Endometrial microvascular endothelial cells (primary cell): ENCODE results near the gene LMTK3. TPM values are rescaled to one million over a fixed set of nuclear protein-coding genes. Genes with fewer than 3 reads are reported as not detected.

ENCODE experiments used
- in situ Hi-C: cut with HindIII; loops from 2 replicates; pipeline ENCODE4 v1.10.0; 2017; ENCODE audit warnings: low sequenced_read_pairs, low pct_unique_long_range_greater_than_20kb; ENCODE audit errors: inconsistent ontology term
- total RNA-seq: library from RNA; depleted of rRNA; stranded (reverse); fragments of >200 nt; gene quantifications from one replicate; pipeline ENCODE4 v1.2.3, GENCODE V29; 2015; ENCODE audit errors: inconsistent ontology term

Gene LMTK3
- total RNA-seq, 1 donor from 2014 or later, result not detected

DNA sequence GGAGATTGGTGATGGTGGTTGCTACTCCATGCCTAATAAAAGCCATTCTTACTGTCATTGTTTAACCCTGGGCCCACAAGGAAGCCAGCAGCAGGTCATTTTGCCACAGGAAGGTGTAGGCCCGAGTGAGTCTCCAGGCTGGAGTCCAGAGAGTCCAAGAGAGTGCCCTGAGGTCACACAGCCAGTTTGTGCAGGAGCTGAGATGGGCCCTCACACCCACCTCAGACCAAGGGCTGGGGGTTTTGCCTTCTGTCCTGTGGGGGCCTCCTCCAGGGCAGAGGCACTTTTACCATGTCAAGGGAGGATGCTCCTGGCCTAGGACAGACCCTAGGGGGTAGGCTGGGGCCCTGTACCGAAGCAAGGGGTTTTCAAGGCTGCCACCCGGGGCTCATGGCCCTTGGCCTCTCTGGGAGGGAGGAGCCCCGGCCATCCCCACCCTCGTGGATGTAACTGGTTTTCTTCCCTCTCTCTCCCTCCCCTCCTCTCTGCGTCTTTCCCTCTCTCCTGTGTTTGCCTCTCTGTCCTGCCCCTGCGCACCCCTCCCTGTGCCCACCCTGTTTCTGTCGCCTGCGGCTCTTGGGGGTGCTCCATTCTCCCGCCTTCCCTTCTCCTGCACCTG is 34.5 kb downstream of the LMTK3 start:
- in situ Hi-C loops, result no loop called here

GRCh38 chr19:48476176-48476575 is 35.5 kb downstream of the LMTK3 start:
- in situ Hi-C loops, result no loop called here

DNA sequence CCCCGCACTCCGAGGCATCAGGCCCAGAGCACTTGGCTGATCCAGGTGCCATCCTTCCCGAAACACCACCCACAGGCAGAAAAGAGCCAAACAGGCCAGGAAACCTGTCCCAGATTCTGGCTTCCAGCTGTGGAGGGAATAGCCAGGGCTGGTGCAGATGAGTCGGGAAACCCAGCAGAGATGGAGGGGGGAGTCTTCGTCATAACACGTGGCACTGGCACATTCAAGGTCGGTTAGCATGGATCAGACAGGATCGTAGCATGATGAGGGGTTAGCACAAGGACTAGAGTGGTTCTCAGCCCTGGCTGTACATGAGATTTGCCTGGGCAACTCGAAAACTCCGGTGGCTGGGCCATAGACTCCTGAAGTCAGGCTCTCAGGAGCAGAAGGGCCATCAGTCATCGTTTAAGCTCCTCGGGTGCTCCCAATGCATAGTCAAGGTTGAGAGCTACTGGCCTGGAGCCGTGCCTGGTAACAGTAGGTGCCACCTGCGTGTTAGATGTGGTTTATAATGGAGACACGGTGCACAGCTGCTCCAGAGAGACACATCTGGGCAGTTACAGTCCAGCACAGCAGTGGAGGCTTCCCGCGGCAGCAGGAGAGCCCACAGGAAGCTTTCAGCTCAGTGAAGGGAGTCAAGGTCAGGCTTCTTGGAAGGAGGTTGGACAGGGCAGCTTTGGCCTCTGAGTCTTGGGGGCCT is 36.1 kb downstream of the LMTK3 start:
- in situ Hi-C loops, result no loop called here

DNA sequence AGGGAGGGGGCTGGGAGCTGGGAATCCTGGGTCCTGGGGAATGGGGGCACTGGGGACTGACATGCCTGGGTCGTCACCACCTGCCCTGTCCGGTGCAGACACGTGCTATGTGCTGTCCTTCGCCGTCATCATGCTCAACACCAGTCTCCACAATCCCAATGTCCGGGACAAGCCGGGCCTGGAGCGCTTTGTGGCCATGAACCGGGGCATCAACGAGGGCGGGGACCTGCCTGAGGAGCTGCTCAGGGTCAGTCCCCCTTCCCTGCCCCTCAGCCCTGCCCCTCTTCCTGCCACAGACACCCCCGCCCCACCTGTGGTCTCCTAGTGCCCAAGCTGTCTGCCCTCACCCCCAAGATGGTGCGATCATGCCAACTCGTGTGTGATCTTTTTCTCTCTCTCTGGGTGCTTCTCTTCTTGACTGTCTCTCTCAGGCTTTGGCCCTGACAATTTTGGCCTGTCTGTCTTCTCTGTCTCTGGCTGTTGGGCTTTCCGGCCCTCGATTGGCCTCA is 37.5 kb downstream of the LMTK3 start:
- in situ Hi-C loops, result loop anchor here (25.0 kb wide), 1 partner anchor 138 kb away; the partner anchor contains the start of genes FAM83E, RPL18, SPACA4 and SPHK2

- in situ Hi-C loops, result loop anchor here (25.0 kb wide), 1 partner anchor 139 kb away; the partner anchor contains the start of genes FAM83E, RPL18, SPACA4 and SPHK2
Measured at GRCh38 chr19:48473161-48473966, 38.3 kb downstream of the LMTK3 start.

DNA sequence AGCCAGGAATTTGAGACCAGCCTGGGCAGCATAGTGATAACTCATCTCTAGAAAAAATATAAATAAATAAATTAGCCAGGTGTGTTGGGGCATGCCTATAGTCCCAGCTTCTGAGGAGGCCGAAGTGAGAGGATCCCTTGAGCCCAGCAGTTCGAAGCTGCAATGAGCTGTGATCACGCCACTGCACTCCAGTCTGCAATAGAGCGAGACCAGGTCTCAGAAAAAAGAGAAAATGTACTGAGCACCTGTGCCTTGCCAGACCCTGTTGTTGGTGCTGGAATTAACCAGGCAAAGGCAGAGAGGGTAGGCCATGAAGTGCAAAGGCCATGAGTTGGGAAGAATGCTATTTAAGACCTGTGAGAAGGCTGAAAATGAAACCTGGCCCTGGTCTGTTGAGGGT is 39.8 kb downstream of the LMTK3 start:
- in situ Hi-C loops, result loop anchor here (25.0 kb wide), 1 partner anchor 140 kb away; the partner anchor contains the start of genes FAM83E, RPL18, SPACA4 and SPHK2

DNA sequence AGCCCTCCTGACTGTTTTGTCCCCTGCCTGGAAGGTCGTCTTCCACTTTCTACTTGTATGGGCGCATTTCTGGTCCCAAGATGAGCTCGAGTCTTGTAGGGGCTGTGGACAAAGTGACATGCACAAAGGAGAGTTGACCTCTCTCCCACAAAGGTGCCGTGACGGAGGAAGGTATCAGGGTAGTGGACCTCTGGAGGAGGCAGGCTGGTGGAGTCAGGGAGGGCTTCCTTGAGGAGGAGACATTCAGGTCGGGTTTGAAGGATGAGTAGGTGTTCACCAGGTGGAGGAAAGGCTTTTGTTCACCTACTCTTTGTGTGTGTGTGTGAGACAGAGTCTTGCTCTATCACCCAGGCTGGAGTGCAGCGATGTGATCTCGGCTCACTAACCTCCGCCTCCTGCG is 40.8 kb downstream of the LMTK3 start:
- in situ Hi-C loops, result loop anchor here (25.0 kb wide), 1 partner anchor 141 kb away; the partner anchor contains the start of genes FAM83E, RPL18, SPACA4 and SPHK2

DNA sequence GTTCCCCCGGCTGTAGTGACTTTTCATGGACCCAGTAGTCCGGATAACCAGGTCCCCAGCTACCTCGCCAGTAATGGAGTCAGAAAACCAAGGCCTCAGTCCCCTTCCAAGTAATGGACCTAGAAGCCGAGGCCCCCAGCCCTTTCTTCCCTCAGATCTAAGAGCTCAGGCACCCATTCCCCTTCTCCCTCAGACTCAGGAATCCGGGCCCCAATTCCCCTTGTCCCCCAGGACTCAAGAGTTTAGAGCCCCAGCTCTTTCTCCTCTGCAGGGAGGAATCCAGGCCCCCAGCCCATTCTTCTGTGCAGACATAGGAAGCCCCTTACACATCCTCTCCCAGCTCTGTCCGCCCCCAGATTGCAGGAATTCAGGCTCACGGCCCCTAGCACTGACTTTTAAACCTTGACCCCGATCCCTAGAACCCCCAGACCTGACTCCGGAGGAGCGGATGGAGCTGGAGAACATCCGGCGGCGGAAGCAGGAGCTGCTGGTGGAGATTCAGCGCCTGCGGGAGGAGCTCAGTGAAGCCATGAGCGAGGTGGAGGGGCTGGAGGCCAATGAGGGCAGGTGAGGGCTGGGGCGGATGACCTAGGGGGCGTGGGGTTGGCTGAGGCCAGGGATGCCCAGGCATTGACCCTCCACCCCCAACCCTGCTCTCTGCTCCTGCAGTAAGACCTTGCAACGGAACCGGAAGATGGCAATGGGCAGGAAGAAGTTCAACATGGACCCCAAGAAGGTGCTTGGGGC is 41.5 kb downstream of the LMTK3 start:
- in situ Hi-C loops, result loop anchor here (25.0 kb wide), 1 partner anchor 142 kb away; the partner anchor contains the start of genes FAM83E, RPL18, SPACA4 and SPHK2

GRCh38 chr19:48469289-48469881 is 42.2 kb downstream of the LMTK3 start, which contains the start of gene CYTH2:
CYTH2 (plus strand) TSS chr19:48469369; CDS start chr19:48469508, 139 bp downstream.
- in situ Hi-C loops, result loop anchor here (25.0 kb wide), 1 partner anchor 143 kb away; the partner anchor contains the start of genes FAM83E, RPL18, SPACA4 and SPHK2

GRCh38 chr19:48468772-48469288 is 42.8 kb downstream of the LMTK3 start:
- in situ Hi-C loops, result loop anchor here (25.0 kb wide), 1 partner anchor 143 kb away; the partner anchor contains the start of genes FAM83E, RPL18, SPACA4 and SPHK2

- in situ Hi-C loops, result loop anchor here (25.0 kb wide), 1 partner anchor 146 kb away; the partner anchor contains the start of genes FAM83E, RPL18, SPACA4 and SPHK2
Measured at GRCh38 chr19:48466561-48467325, 44.9 kb downstream of the LMTK3 start.

DNA sequence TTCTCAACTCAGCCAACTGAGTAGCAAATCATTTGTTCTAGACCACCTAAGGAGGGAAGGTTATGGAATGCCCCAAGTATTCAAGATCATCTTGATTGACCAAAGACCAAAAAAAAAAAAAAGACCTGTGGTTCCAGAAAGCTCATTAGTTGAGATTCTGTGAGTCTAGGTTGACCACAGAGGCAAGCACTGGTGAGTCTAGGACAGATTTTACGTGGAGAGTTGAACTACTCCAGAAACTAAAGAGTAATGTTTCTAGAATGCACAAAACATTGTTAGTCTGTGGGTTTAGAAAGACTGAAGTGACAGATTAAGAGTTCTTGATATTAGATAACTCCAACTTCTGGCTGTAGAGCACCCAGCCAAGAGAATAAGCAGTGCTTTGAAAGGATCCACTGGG is 46.4 kb downstream of the LMTK3 start:
- in situ Hi-C loops, result loop anchor here (25.0 kb wide), 1 partner anchor 147 kb away; the partner anchor contains the start of genes FAM83E, RPL18, SPACA4 and SPHK2

- in situ Hi-C loops, result loop anchor here (25.0 kb wide), 1 partner anchor 150 kb away; the partner anchor contains the start of genes FAM83E, RPL18, SPACA4 and SPHK2
Measured at GRCh38 chr19:48461982-48462655, 49.5 kb downstream of the LMTK3 start.

DNA sequence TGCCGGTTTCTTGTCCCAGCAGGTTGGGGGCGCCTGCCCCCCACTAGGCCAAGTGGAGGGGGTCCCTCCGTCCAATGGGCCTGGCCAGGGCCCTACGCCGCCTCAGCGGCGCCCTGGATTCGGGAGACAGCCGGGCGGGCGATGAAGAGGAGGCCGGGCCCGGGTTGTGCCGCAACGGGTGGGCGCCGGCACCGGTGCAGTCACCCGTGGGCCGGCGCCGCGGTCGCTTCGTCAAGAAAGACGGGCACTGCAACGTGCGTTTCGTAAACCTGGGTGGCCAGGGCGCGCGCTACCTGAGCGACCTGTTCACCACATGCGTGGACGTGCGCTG is 50.0 kb downstream of the LMTK3 start:
- in situ Hi-C loops, result loop anchor here (25.0 kb wide), 1 partner anchor 151 kb away; the partner anchor contains the start of genes FAM83E, RPL18, SPACA4 and SPHK2

DNA sequence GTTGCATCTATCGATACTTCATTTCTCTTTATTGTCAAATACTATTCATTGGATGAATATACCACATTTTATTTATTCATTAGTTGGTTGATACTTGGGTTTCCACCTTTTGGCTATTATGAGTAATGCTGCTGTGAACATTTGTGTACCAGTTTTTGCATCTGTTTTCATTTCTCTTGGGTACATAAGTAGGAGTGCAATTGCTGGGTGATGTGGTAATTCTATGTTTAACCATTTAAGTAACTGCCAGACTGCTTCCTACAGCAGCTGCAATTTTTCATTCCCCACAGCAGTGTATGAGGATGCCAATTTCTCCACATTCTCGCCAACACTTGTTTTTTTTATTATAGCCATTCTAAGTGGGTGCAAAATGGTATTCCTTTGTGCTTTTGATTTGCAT is 53.6 kb downstream of the LMTK3 start:
- in situ Hi-C loops, result loop anchor here (25.0 kb wide), 1 partner anchor 154 kb away; the partner anchor contains the start of genes FAM83E, RPL18, SPACA4 and SPHK2

DNA sequence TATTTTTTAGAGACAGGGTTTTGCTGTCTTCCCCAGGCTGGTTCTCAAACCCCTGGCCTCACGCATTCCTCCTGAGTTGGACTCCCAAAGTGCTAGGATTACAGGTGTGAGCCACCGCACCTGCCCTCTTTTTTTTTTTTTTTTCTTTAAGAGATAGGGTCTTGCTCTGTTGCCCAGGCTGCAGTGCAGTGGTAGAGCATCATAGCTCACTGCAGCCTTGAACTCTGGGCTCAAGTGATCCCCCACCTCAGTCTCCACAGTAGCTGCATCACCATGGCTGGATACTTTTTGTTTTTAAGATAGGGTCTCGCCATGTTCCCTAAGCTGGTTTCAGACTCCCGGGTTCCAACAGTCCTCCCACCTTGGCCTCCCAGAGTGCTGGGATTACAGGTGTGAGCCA is 54.8 kb downstream of the LMTK3 start:
- in situ Hi-C loops, result loop anchor here (25.0 kb wide), 1 partner anchor 155 kb away; the partner anchor contains the start of genes FAM83E, RPL18, SPACA4 and SPHK2
